RWPE1 (cell line): Measurements from ENCODE around the gene OOSP4A.

Experiments
- CTCF ChIA-PET: fragments of 350-600 bp; sonication (Branson Sonifier 250); formaldehyde crosslinking; extraction: SDS; loops from one replicate; lab custom pipeline; 2021; lab: Yijun Ruan, JAX
- POLR2A ChIA-PET: fragments of 400-600 bp; formaldehyde crosslinking; extraction: SDS; loops from one replicate; lab custom pipeline; 2020; ENCODE audit warnings: antibody characterized with exemption; ENCODE audit not compliant: low non-redundant PET; lab: Yijun Ruan, JAX
- DNase-seq: peaks from one replicate; pipeline ENCODE4 v3.0.0; 2012; ENCODE audit warnings: low spot score
- H3K27ac ChIP-seq: fragments of 450-650 bp; 2 replicates; pipeline ENCODE4 v1.5.1; 2017
- TF ChIP-seq, protein P1 (sequence below): fragments of 450-650 bp; conservative IDR thresholded peaks from 2 replicates; pipeline ENCODE4 v1.5.1; 2017; ENCODE audit warnings: low read depth, mild to moderate bottlenecking

Gene OOSP4A

DNA sequence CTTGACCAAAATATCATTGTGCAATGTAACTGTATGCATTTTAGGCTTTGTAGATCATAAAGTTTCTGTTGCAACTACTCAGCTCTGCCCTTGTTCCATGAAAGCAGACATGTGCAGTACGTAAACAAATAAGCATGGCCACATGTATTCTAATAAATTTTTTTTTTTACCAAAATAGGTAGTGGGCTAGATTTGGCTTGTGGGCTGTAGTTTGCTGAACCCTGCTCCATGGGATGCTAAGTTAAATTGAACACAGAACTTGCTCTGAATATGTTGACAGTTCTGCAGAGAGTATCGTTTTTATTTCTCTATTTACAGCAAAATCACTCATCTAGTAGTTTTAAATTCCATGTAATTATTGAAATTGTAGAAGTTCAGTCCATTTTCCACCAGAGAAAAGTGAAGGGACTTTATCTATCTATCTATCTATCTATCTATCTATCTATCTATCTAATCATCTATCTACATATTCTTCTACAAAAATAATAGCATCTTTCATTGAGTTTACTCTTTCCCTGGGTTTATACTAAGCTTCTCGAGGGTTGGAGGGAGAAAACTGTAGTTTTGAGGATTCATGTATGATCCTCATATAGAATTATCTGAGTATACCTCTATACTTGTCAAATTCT, 9.5 kb upstream of the OOSP4A start:
- TF ChIP-seq, protein P1, sequence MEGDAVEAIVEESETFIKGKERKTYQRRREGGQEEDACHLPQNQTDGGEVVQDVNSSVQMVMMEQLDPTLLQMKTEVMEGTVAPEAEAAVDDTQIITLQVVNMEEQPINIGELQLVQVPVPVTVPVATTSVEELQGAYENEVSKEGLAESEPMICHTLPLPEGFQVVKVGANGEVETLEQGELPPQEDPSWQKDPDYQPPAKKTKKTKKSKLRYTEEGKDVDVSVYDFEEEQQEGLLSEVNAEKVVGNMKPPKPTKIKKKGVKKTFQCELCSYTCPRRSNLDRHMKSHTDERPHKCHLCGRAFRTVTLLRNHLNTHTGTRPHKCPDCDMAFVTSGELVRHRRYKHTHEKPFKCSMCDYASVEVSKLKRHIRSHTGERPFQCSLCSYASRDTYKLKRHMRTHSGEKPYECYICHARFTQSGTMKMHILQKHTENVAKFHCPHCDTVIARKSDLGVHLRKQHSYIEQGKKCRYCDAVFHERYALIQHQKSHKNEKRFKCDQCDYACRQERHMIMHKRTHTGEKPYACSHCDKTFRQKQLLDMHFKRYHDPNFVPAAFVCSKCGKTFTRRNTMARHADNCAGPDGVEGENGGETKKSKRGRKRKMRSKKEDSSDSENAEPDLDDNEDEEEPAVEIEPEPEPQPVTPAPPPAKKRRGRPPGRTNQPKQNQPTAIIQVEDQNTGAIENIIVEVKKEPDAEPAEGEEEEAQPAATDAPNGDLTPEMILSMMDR = no peak
- no peak overlapping the region for H3K27ac ChIP-seq
- POLR2A ChIA-PET = no interaction called here
- CTCF ChIA-PET = no interaction called here
- DNase-seq = no peak

DNA sequence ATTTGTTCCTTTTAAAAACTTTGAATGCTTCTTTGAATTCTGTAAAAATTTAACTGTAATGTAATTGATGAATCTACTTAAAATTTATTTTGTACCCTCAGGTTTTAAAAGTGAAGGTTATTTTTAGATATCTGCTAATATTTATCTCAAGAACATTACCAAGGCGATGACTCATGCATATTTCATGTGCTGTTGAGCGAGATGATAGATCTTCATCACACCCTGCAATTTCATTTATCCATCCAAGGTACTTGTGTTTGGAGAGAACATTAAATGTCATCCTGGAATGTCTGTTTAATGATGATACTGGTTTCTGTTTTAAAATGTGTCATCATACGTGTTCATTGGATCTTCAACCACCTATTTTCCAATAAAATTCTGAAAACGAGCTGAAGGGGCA, 6.7 kb upstream of the OOSP4A start:
- peak; percentile 3 for DNase-seq
- POLR2A ChIA-PET = no interaction called here
- CTCF ChIA-PET = no interaction called here
- TF ChIP-seq, protein P1 = no peak
- no peak overlapping the region for H3K27ac ChIP-seq

DNA sequence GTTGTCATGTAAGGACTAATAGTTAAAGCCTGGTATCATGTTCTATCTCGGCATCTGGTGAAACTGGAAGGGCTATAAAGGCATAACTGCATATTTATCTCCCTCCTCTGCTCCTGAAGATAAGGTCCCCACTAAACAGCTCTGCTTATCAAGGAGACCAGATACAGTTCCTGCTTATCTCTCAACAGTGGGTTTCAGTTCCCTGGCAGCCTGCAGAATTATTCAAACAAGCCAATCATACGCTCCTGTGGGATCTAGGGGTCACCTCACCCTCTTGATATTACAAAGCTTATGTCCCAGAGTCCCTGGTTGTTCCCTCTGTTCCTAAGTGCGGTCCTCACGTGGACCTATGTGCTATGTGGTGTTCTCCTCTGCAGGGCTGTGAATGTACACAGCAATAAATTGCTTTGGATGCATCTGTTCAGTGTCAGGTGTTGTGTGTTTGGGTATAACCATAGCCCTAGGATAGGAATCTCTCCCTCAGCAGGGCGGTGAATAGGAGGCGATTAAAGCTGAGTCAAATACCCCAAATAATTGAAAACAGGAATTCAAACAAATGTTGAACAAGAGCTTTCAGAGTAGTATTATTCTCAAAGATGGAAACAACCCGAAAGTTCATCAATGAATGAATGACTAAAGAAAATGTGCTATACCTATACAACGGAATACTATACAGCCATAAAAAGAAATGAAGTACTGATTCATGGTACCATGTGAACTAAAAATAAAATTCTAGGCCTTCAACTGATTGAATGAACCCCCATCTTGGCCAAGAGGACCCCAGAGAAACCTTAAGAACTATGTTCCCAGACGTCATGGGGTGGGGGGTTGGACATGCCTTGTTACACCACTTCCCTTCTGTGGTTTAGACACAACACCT, 3.1 kb upstream of the OOSP4A start:
- TF ChIP-seq, protein P1 = no peak
- CTCF ChIA-PET = interaction anchor here (0.6 kb wide), 2 partner anchors 51 to 253 kb away, joined by 3 read pairs; no protein-coding TSS in a partner anchor
- H3K27ac ChIP-seq = no peak overlapping the region
- DNase-seq = no peak
- POLR2A ChIA-PET = no interaction called here

DNA sequence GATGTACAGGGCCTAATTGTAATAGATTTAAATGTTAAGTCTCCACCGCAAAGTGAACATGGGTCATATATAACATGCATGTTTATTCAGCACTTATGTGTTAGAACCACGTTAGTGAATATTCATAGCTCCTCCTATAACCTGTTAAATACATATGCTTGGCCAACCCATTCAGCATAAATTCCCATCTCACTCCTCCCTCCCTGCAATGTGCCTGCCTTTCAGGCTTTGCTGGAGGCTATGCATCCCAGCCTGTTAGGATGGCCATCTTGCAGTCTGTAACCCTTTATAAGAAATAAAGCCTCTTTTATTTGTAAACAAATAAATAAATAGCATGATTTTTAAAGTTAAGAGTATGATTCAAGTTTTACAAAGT, 1.7 kb upstream of the OOSP4A start:
- ChIA-PET CTCF (no interaction called here), POLR2A (no interaction called here)
- DNase-seq = no peak
- H3K27ac ChIP-seq = no peak overlapping the region
- TF ChIP-seq, protein P1 = no peak

DNA sequence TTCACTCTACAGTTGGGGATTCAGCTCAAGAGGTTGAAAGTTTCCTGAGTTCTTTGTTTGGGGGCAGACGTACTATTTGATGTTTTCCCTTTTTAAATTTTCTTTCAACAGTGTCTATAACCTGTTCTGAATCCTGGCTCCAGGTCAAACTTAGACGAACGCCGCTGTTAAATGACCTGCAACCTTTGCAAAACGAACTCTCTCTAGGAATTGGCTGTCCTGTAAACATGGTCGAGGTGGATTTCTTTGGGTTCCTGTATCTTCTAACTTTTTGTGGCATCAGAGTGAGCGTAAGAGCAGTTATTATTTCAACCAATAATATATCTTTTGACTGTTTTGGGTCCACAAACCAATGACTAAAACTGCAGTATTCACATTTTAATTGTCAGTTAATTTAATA, 1.6 kb downstream of the OOSP4A start:
- ChIA-PET CTCF (no interaction called here), POLR2A (no interaction called here)
- TF ChIP-seq, protein P1 = no peak
- no peak for DNase-seq
- H3K27ac ChIP-seq = no peak overlapping the region

DNA sequence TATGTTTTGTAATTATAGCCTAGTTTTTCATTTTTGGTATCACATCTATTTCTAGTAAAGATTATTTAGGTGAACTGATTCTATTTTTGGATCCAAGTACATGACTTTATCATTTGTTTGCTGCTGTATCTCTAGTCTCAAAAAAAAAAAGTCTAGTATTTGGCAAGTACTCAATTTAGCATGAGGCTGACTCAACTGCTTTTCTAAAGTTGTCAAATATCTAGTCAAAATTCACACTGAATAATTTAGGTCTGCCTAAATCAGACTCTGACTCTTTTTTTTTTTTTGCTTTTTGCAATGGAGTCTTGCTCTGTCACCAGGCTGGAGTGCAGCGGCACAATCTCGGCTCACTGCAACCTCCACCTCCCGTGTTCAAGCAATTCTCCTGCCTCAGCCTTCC, 2.4 kb downstream of the OOSP4A start:
- no peak for DNase-seq
- TF ChIP-seq, protein P1 = no peak
- no peak overlapping the region for H3K27ac ChIP-seq
- POLR2A ChIA-PET = no interaction called here
- CTCF ChIA-PET = interaction anchor here (0.7 kb wide), 1 partner anchor 10 kb away, joined by 3 read pairs; no protein-coding TSS in a partner anchor
